GM21447 (cell line): ENCODE results near the gene GPAT2.
"Not testable (repeated sequence)": the region's sequence is repeated elsewhere in the genome, so short reads cannot be mapped to it uniquely, and the experiment has no call there.

Experiments used
- ATAC-seq: cut with Tn5 transposase; IDR thresholded peaks from one replicate; pipeline ENCODE4 v1.9.1; 2021; ENCODE audit not compliant: unreplicated experiment

Gene GPAT2

GRCh38 chr2:96024336-96025193 is 10.2 kb downstream of the GPAT2 start:
- no peak for ATAC-seq

- ATAC-seq, result not testable (repeated sequence)
Measured at GRCh38 chr2:96023701-96024100, 11.0 kb downstream of the GPAT2 start.

GRCh38 chr2:96022701-96023447 is 11.8 kb downstream of the GPAT2 start:
- ATAC-seq, result not testable (repeated sequence)

- ATAC-seq, result not testable (repeated sequence)
Measured at GRCh38 chr2:96022126-96022525, 12.6 kb downstream of the GPAT2 start.

GRCh38 chr2:96021142-96021541 is 13.6 kb downstream of the GPAT2 start:
- not testable (repeated sequence) for ATAC-seq

- not testable (repeated sequence) for ATAC-seq
Measured at GRCh38 chr2:96019909-96020590, 14.7 kb downstream of the GPAT2 start.

GRCh38 chr2:96016321-96016720 is 18.4 kb downstream of the GPAT2 start:
- ATAC-seq, result not testable (repeated sequence)

- not testable (repeated sequence) for ATAC-seq
Measured at GRCh38 chr2:96012792-96013264, 21.9 kb downstream of the GPAT2 start.

- not testable (repeated sequence) for ATAC-seq
Measured at GRCh38 chr2:96012086-96012791, 22.5 kb downstream of the GPAT2 start.

GRCh38 chr2:96011129-96011455 is 23.6 kb downstream of the GPAT2 start:
- ATAC-seq, result peak; percentile 17

- peak; percentile 98 for ATAC-seq
Measured at GRCh38 chr2:96010320-96011128, 24.2 kb downstream of the GPAT2 start.

- peak; percentile 6 for ATAC-seq
Measured at GRCh38 chr2:96009833-96010232, 24.9 kb downstream of the GPAT2 start.

GRCh38 chr2:96008051-96008450 is 26.7 kb downstream of the GPAT2 start:
- ATAC-seq, result not testable (repeated sequence)

- ATAC-seq, result not testable (repeated sequence)
Measured at GRCh38 chr2:96006248-96006647, 28.5 kb downstream of the GPAT2 start.

GRCh38 chr2:95992520-95993272 is 42.0 kb downstream of the GPAT2 start:
- peak; percentile 47 for ATAC-seq

- ATAC-seq, result peak; percentile 46
Measured at GRCh38 chr2:95992102-95992501, 42.6 kb downstream of the GPAT2 start.

GRCh38 chr2:95991351-95992094 is 43.2 kb downstream of the GPAT2 start, which contains the start of gene ANKRD36C:
Gene ANKRD36C, minus strand, starts transcription at chr2:95991824. Its CDS starts 116 bp downstream, at chr2:95991708.
- peak; percentile 84 for ATAC-seq

GRCh38 chr2:95990884-95991283 is 43.8 kb downstream of the GPAT2 start:
- not testable (repeated sequence) for ATAC-seq
